ENCODE measurements around the gene IGSF21.

IGSF21 gene

GRCh38 chr1:18419845-18420184 is 312.2 kb downstream of the IGSF21 start:
- H3K27me3 ChIP-seq (ENCODE audit: control insufficient read depth, insufficient read depth, low read length), result no peaks in the 10 kb centered on the region
- no peaks in the 10 kb centered on the region for H3K9me3 ChIP-seq (replicated peaks; ENCODE audit: low read length)
- H3K4me2 ChIP-seq (ENCODE audit: low read length), result no peak overlapping the region
- H3K9ac ChIP-seq (ENCODE audit: low read depth, low read length), result no peak overlapping the region
- H3K4me1 ChIP-seq (ENCODE audit: control insufficient read depth, insufficient read depth, low read length), result no peaks in the 10 kb centered on the region
- H3K4me3 ChIP-seq (ENCODE audit: low read length), result no peak overlapping the region
- H3K36me3 ChIP-seq (ENCODE audit: insufficient read depth, low read length), result no peaks in the 10 kb centered on the region

- Histone ChIP-seq H3K9ac (ENCODE audit: low read depth, low read length) (no peak overlapping the region), H3K4me1 (ENCODE audit: control insufficient read depth, insufficient read depth, low read length) (no peaks in the 10 kb centered on the region), H3K36me3 (ENCODE audit: insufficient read depth, low read length) (no peaks in the 10 kb centered on the region), H3K27me3 (ENCODE audit: control insufficient read depth, insufficient read depth, low read length) (no peaks in the 10 kb centered on the region), H3K9me3 (replicated peaks; ENCODE audit: low read length) (no peaks in the 10 kb centered on the region), H3K4me2 (ENCODE audit: low read length) (no peak overlapping the region), H3K4me3 (ENCODE audit: low read length) (no peak overlapping the region)
These were observed 314.6 kb downstream of the IGSF21 start for GRCh38 chr1:18422076-18422777.

GRCh38 chr1:18422954-18423353 is 315.4 kb downstream of the IGSF21 start:
- Histone ChIP-seq H3K4me3 (ENCODE audit: low read length) (no peak overlapping the region), H3K27me3 (ENCODE audit: control insufficient read depth, insufficient read depth, low read length) (no peaks in the 10 kb centered on the region), H3K9ac (ENCODE audit: low read depth, low read length) (no peak overlapping the region), H3K4me1 (ENCODE audit: control insufficient read depth, insufficient read depth, low read length) (no peaks in the 10 kb centered on the region), H3K9me3 (replicated peaks; ENCODE audit: low read length) (no peaks in the 10 kb centered on the region), H3K36me3 (ENCODE audit: insufficient read depth, low read length) (no peaks in the 10 kb centered on the region), H3K4me2 (ENCODE audit: low read length) (no peak overlapping the region)

- Histone ChIP-seq H3K4me1 (ENCODE audit: control insufficient read depth, insufficient read depth, low read length) (no peaks in the 10 kb centered on the region), H3K9ac (ENCODE audit: low read depth, low read length) (no peak overlapping the region), H3K4me2 (ENCODE audit: low read length) (no peak overlapping the region), H3K27me3 (ENCODE audit: control insufficient read depth, insufficient read depth, low read length) (no peaks in the 10 kb centered on the region), H3K36me3 (ENCODE audit: insufficient read depth, low read length) (no peaks in the 10 kb centered on the region), H3K9me3 (replicated peaks; ENCODE audit: low read length) (peaks cover 3% of the 10 kb centered on the region), H3K4me3 (ENCODE audit: low read length) (no peak overlapping the region)
These were observed 319.0 kb downstream of the IGSF21 start for GRCh38 chr1:18426580-18426979.

Measured in skeletal muscle satellite cell (primary cell).